Chondrocyte (in vitro differentiated cells): Measurements from ENCODE around the gene CCR2. TPM values are rescaled to one million over a fixed set of nuclear protein-coding genes. Genes with fewer than 3 reads are reported as not detected.
"Not testable (repeated sequence)": the region's sequence is repeated elsewhere in the genome, so short reads cannot be mapped to it uniquely, and the experiment has no call there.

Source experiments
- DNase-seq: peaks from one replicate; pipeline ENCODE4 v3.0.0; 2021; ENCODE audit warnings: mixed read lengths, low spot score
- H3K27ac Mint-ChIP-seq: one replicate; pipeline ENCODE4 v1.8.0; 2021; ENCODE audit warnings: mild to moderate bottlenecking, moderate library complexity, mixed read lengths; ENCODE audit not compliant: unreplicated experiment
- H3K27me3 Mint-ChIP-seq: 2 replicates; pipeline ENCODE4 v1.8.0; 2021; ENCODE audit warnings: low read depth, mixed read lengths
- H3K36me3 Mint-ChIP-seq: 2 replicates; pipeline ENCODE4 v1.8.0; 2021; ENCODE audit warnings: low read depth, mixed read lengths
- H3K4me1 Mint-ChIP-seq: 2 replicates; pipeline ENCODE4 v1.8.0; 2021; ENCODE audit warnings: low read depth, mild to moderate bottlenecking, mixed read lengths
- H3K4me3 Mint-ChIP-seq: one replicate; pipeline ENCODE4 v1.8.0; 2021; ENCODE audit warnings: mild to moderate bottlenecking, moderate library complexity, mixed read lengths; ENCODE audit not compliant: unreplicated experiment
- H3K9me3 Mint-ChIP-seq: 2 replicates; pipeline ENCODE4 v1.8.0; 2021; ENCODE audit warnings: low read depth, mixed read lengths
- total RNA-seq: library from RNA; stranded (reverse); gene quantifications from 3 replicates; pipeline ENCODE4 v1.2.1, GENCODE V29; 2021
- TF ChIP-seq, protein P1 (sequence below): fragments of 200-600 bp; sonication (generic); IDR thresholded peaks from 2 replicates; pipeline ENCODE4 v1.5.0; 2021; ENCODE audit warnings: antibody characterized with exemption, mild to moderate bottlenecking, moderate library complexity

Gene CCR2
- total RNA-seq, 1 donor from 2014 or later = not detected

DNA sequence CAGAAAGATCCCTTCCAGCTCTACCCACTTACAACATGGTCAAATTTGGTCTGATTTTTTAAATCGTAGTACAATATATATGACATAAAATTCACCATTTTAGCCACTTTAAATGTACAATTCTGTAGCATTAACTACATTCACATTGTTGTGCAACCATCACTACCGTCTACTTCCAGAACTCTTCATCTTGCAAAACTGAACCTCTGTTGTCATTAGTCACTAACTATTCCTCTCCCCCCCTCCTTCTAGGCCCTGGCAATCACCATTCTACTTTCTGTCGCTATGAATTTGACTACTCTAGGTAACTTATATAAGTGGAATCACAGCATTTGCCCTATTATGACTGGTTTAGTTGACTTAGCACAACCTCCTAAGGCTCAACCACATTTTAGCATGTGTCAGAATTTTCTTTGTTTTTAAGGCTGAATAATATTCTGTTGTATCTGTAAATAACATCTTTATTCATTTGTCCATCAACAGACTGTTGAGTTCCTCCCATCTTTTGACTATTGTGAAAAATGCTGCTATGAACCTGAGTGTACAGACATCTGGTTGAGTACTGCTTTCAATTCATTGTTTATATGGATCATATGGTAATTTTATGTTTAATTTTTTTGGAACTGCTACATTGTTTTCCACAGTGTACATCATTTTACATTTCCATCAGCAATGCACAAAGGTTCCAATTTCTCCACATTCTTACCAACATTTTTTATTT is 35.5 kb upstream of the CCR2 start:
- Mint-ChIP-seq H3K4me1 (no peaks in the 10 kb centered on the region), H3K27ac (no peak overlapping the region), H3K27me3 (peaks cover 34% of the 10 kb centered on the region), H3K9me3 (peaks cover 4% of the 10 kb centered on the region), H3K4me3 (no peak overlapping the region), H3K36me3 (no peaks in the 10 kb centered on the region)
- no peak for DNase-seq
- TF ChIP-seq, protein P1, sequence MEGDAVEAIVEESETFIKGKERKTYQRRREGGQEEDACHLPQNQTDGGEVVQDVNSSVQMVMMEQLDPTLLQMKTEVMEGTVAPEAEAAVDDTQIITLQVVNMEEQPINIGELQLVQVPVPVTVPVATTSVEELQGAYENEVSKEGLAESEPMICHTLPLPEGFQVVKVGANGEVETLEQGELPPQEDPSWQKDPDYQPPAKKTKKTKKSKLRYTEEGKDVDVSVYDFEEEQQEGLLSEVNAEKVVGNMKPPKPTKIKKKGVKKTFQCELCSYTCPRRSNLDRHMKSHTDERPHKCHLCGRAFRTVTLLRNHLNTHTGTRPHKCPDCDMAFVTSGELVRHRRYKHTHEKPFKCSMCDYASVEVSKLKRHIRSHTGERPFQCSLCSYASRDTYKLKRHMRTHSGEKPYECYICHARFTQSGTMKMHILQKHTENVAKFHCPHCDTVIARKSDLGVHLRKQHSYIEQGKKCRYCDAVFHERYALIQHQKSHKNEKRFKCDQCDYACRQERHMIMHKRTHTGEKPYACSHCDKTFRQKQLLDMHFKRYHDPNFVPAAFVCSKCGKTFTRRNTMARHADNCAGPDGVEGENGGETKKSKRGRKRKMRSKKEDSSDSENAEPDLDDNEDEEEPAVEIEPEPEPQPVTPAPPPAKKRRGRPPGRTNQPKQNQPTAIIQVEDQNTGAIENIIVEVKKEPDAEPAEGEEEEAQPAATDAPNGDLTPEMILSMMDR = no peak

DNA sequence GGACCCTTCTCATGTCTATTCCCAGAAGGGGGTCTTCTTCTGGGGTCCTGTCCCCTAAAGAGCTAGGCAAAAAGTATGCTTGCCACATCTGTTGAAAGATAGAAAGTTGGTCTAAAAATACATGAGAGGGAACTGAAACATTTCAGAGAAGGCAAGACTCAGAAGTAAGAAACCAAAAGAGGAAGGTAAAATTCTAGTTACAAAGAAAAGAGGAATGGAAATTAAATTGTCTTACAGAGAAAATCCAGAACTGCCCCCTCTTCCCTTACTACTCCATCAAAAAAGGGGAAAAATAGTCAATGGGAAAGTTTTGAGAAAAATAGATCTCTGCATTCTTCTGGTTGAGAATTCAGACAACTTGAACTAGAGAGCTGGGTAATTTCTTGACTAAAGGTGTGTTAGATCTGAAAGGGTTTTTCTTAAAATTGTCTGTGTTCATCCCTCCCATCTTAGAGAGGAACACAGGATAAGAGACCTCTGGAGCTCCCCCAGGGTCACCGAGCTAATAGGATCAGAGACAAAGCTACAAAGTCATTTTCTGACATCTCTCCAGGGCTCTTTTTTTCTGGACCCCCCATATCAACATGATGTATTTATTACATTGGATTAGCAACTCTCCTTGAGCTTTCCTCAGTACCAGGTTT is 32.3 kb upstream of the CCR2 start:
- H3K36me3 Mint-ChIP-seq = no peaks in the 10 kb centered on the region
- peaks cover 4% of the 10 kb centered on the region for H3K9me3 Mint-ChIP-seq
- TF ChIP-seq, protein P1 = no peak
- DNase-seq = no peak
- peaks cover 34% of the 10 kb centered on the region for H3K27me3 Mint-ChIP-seq
- no peaks in the 10 kb centered on the region for H3K4me1 Mint-ChIP-seq
- H3K4me3 Mint-ChIP-seq = no peak overlapping the region
- no peak overlapping the region for H3K27ac Mint-ChIP-seq

DNA sequence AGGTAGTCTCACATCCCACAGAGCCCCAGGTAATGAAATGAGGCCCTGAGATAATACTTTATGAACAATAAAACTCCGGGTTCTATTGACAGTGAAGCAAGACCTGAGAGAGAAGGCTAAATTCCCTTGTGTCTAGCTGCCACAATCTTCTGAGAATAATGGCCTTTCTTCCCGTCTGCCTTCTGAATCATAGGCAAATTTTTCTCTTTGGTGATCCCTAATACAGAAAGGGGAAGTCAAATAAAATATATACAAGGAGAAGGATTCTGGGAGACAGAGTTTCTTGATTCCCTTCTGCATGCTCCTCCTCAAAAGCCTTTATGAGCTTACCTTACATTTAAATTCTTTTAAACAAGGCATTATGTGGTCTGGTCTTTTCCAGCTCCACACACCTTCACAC is 29.9 kb upstream of the CCR2 start:
- peaks cover 31% of the 10 kb centered on the region for H3K27me3 Mint-ChIP-seq
- H3K9me3 Mint-ChIP-seq = no peaks in the 10 kb centered on the region

DNA sequence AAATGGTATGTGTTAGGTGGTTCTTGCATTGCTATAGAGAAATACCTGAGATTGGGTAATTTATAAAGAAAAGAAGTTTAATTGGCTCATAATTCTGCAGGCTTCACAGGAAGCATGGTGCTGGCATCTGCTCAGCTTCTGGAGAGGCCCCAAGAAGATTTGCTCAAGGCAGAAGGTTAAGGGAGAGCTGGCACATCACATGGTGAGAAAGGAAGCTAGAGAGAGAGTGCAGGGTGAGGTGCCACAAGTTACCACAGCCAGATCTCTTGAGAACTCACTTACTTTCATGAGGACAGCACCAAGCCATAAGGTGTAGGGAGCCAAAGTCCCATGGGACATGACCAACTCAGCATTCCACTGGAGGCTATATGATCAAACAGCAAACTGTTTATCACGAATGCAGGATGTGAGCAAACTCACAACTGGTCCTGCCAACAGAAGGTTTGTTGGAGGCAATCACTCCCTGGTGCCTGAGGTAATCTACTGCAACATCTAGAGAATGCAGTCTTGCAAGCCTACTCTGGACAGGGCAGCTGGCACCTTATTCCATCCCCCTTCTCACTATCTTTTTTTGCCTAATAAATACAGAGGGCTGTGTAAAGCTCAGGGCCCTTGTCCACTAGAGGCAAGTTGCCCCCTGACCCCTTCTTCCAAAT is 28.1 kb upstream of the CCR2 start:
- Mint-ChIP-seq H3K4me1 (no peaks in the 10 kb centered on the region), H3K27me3 (peaks cover 27% of the 10 kb centered on the region), H3K27ac (no peak overlapping the region), H3K4me3 (no peak overlapping the region), H3K9me3 (no peaks in the 10 kb centered on the region), H3K36me3 (no peaks in the 10 kb centered on the region)
- DNase-seq = no peak
- TF ChIP-seq, protein P1 = no peak

More for the DNA sequence above, 29.9 kb upstream of the CCR2 start:
- Mint-ChIP-seq H3K4me3 (no peak overlapping the region), H3K36me3 (no peaks in the 10 kb centered on the region), H3K27ac (no peak overlapping the region), H3K4me1 (no peaks in the 10 kb centered on the region)
- DNase-seq = no peak
- TF ChIP-seq, protein P1 = no peak

DNA sequence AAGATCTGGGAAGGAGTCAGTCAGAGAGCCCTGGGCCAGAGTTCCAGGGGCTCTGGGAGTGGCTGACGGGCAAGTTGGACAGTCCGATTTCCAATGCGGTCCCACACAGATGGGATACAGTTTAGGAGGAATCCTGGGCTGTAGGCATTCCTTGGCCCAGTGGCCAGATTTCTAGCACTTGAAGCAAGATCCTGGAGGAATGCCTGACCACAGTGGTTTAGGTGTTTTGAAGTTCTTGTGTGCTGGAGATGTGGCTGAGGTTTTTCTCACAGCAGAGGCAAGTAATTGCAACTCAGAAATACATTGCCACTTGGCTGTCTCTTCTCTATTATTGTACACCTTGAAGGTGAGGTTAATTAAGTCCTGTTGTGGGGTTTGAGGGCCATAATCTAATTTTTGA is 23.2 kb upstream of the CCR2 start:
- not testable (repeated sequence) for H3K36me3 Mint-ChIP-seq, H3K4me1 Mint-ChIP-seq, H3K9me3 Mint-ChIP-seq, H3K27ac Mint-ChIP-seq, H3K4me3 Mint-ChIP-seq, DNase-seq
- H3K27me3 Mint-ChIP-seq = peaks cover 25% of the 10 kb centered on the region
